ENCODE results near the gene TMEM54.

The TMEM54 gene

GRCh38 chr1:32874860-32875752 is 26.1 kb downstream of the TMEM54 start:
- no peak for TF ChIP-seq CTCF (IDR thresholded peaks at IDR 0.05; ENCODE audit: low read depth, low read length, missing control alignments)
- Histone ChIP-seq H3K27me3 (replicated peaks) (peaks cover 2% of the 10 kb centered on the region), H3K27ac (no peak overlapping the region), H3K36me3 (replicated peaks) (no peaks in the 10 kb centered on the region), H3K4me3 (ENCODE audit: low read depth, low read length) (no peak overlapping the region)
- DNase-seq, result no peak
- in situ Hi-C loops (cut with HindIII; ENCODE audit: low pct_ligation_motif_present, low sequenced_read_pairs), result no loop called here

GRCh38 chr1:32873484-32873883 is 27.7 kb downstream of the TMEM54 start:
- Histone ChIP-seq H3K27me3 (replicated peaks) (peaks cover 2% of the 10 kb centered on the region), H3K27ac (no peak overlapping the region), H3K36me3 (replicated peaks) (no peaks in the 10 kb centered on the region), H3K4me3 (ENCODE audit: low read depth, low read length) (no peak overlapping the region)
- DNase-seq, result no peak
- in situ Hi-C loops (cut with HindIII; ENCODE audit: low pct_ligation_motif_present, low sequenced_read_pairs), result no loop called here
- TF ChIP-seq CTCF (IDR thresholded peaks at IDR 0.05; ENCODE audit: low read depth, low read length, missing control alignments), result no peak

- in situ Hi-C loops (cut with HindIII; ENCODE audit: low pct_ligation_motif_present, low sequenced_read_pairs), result no loop called here
- TF ChIP-seq CTCF (IDR thresholded peaks at IDR 0.05; ENCODE audit: low read depth, low read length, missing control alignments), result no peak
- H3K27me3 ChIP-seq (replicated peaks), result peaks cover 2% of the 10 kb centered on the region
Observed at GRCh38 chr1:32872192-32872460, 29.1 kb downstream of the TMEM54 start.

GRCh38 chr1:32871364-32872191 is 29.6 kb downstream of the TMEM54 start:
- no peak for TF ChIP-seq CTCF (IDR thresholded peaks at IDR 0.05; ENCODE audit: low read depth, low read length, missing control alignments)
- no peak for DNase-seq
- Histone ChIP-seq H3K4me3 (ENCODE audit: low read depth, low read length) (peak overlapping the region; percentile 47), H3K36me3 (replicated peaks) (no peaks in the 10 kb centered on the region), H3K27me3 (replicated peaks) (peaks cover 2% of the 10 kb centered on the region), H3K27ac (no peak overlapping the region)
- in situ Hi-C loops (cut with HindIII; ENCODE audit: low pct_ligation_motif_present, low sequenced_read_pairs), result no loop called here

More at GRCh38 chr1:32872192-32872460, 29.1 kb downstream of the TMEM54 start:
- no peaks in the 10 kb centered on the region for H3K36me3 ChIP-seq (replicated peaks)
- H3K4me3 ChIP-seq (ENCODE audit: low read depth, low read length), result no peak overlapping the region
- no peak for DNase-seq
- H3K27ac ChIP-seq, result no peak overlapping the region

GRCh38 chr1:32870615-32871363 is 30.4 kb downstream of the TMEM54 start, which contains the start of gene FNDC5:
Gene FNDC5 (minus strand): TSS chr1:32870912.
- peaks cover 2% of the 10 kb centered on the region for H3K27me3 ChIP-seq (replicated peaks)
- in situ Hi-C loops (cut with HindIII; ENCODE audit: low pct_ligation_motif_present, low sequenced_read_pairs), result no loop called here
- peak within 1 kb of the TSS; percentile 47 for H3K4me3 ChIP-seq (ENCODE audit: low read depth, low read length)
- H3K36me3 ChIP-seq (replicated peaks), result no peaks in the 10 kb centered on the region
- H3K27ac ChIP-seq, result no peak within 1 kb of the TSS
- DNase-seq, result no peak
- no peak for TF ChIP-seq CTCF (IDR thresholded peaks at IDR 0.05; ENCODE audit: low read depth, low read length, missing control alignments)
